ENCODE results near the gene NUDT11. TPM values are rescaled to one million over a fixed set of nuclear protein-coding genes. Genes with fewer than 3 reads are reported as not detected.
"Not testable (repeated sequence)": the region's sequence is repeated elsewhere in the genome, so short reads cannot be mapped to it uniquely, and the experiment has no call there.

NUDT11 gene
- 17.4 and 18.3 TPM in 2 replicates for total RNA-seq

- peak within 1 kb of the TSS; percentile 70 for H2AFZ ChIP-seq (ENCODE audit: low read length)
- peak within 1 kb of the TSS; percentile 71 for H3K4me3 ChIP-seq (ENCODE audit: insufficient read depth, low read length)
- no peaks in the 10 kb centered on the region for H3K27me3 ChIP-seq (ENCODE audit: insufficient read depth, low read length)
- H3K9me3 ChIP-seq (ENCODE audit: low read depth, low read length): no peaks in the 10 kb centered on the region
- DNase-seq (ENCODE audit: insufficient read length, low spot score, missing footprints): peak; percentile 87
- no peaks in the 10 kb centered on the region for H4K20me1 ChIP-seq (ENCODE audit: insufficient read depth, low read length)
- no peaks in the 10 kb centered on the region for H3K4me1 ChIP-seq (ENCODE audit: insufficient read depth, low read length)
- no peaks in the 10 kb centered on the region for H3K36me3 ChIP-seq (ENCODE audit: insufficient read depth, low read length)
- TF ChIP-seq, protein P1, sequence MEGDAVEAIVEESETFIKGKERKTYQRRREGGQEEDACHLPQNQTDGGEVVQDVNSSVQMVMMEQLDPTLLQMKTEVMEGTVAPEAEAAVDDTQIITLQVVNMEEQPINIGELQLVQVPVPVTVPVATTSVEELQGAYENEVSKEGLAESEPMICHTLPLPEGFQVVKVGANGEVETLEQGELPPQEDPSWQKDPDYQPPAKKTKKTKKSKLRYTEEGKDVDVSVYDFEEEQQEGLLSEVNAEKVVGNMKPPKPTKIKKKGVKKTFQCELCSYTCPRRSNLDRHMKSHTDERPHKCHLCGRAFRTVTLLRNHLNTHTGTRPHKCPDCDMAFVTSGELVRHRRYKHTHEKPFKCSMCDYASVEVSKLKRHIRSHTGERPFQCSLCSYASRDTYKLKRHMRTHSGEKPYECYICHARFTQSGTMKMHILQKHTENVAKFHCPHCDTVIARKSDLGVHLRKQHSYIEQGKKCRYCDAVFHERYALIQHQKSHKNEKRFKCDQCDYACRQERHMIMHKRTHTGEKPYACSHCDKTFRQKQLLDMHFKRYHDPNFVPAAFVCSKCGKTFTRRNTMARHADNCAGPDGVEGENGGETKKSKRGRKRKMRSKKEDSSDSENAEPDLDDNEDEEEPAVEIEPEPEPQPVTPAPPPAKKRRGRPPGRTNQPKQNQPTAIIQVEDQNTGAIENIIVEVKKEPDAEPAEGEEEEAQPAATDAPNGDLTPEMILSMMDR (IDR thresholded peaks at IDR 0.05; ENCODE audit: extremely low read depth, low read depth, low read length): no peak
- H3K79me2 ChIP-seq (ENCODE audit: insufficient read depth, low read length): no peaks in the 10 kb centered on the region
- H3K4me2 ChIP-seq (ENCODE audit: insufficient read depth, low read length): peak within 1 kb of the TSS; percentile 83
- no peak within 1 kb of the TSS for H3K27ac ChIP-seq (ENCODE audit: low read depth, low read length)
These were observed at the start of gene NUDT11 for GRCh38 chrX:51496501-51497291. TSS of gene NUDT11 (minus strand) at chrX:51496592. CDS start at chrX:51496444, 148 bp downstream.

GRCh38 chrX:51520393-51520792, 24.0 kb upstream of the NUDT11 start:
- TF ChIP-seq, protein P1 (IDR thresholded peaks at IDR 0.05; ENCODE audit: extremely low read depth, low read depth, low read length): no peak
- H3K4me3 ChIP-seq (ENCODE audit: insufficient read depth, low read length): no peak overlapping the region
- H3K27ac ChIP-seq (ENCODE audit: low read depth, low read length): no peak overlapping the region
- H3K27me3 ChIP-seq (ENCODE audit: insufficient read depth, low read length): no peaks in the 10 kb centered on the region
- H4K20me1 ChIP-seq (ENCODE audit: insufficient read depth, low read length): no peaks in the 10 kb centered on the region
- no peaks in the 10 kb centered on the region for H3K36me3 ChIP-seq (ENCODE audit: insufficient read depth, low read length)
- H2AFZ ChIP-seq (ENCODE audit: low read length): no peak overlapping the region
- no peak overlapping the region for H3K4me2 ChIP-seq (ENCODE audit: insufficient read depth, low read length)
- no peaks in the 10 kb centered on the region for H3K79me2 ChIP-seq (ENCODE audit: insufficient read depth, low read length)
- no peak for DNase-seq (ENCODE audit: insufficient read length, low spot score, missing footprints)
- H3K4me1 ChIP-seq (ENCODE audit: insufficient read depth, low read length): no peaks in the 10 kb centered on the region
- no peaks in the 10 kb centered on the region for H3K9me3 ChIP-seq (ENCODE audit: low read depth, low read length)

- H3K36me3 ChIP-seq (ENCODE audit: insufficient read depth, low read length); H3K4me3 ChIP-seq (ENCODE audit: insufficient read depth, low read length); H3K79me2 ChIP-seq (ENCODE audit: insufficient read depth, low read length); H4K20me1 ChIP-seq (ENCODE audit: insufficient read depth, low read length); H3K9me3 ChIP-seq (ENCODE audit: low read depth, low read length); H3K4me1 ChIP-seq (ENCODE audit: insufficient read depth, low read length); H3K27ac ChIP-seq (ENCODE audit: low read depth, low read length); H2AFZ ChIP-seq (ENCODE audit: low read length); H3K4me2 ChIP-seq (ENCODE audit: insufficient read depth, low read length); H3K27me3 ChIP-seq (ENCODE audit: insufficient read depth, low read length); DNase-seq (ENCODE audit: insufficient read length, low spot score, missing footprints): not testable (repeated sequence)
These were observed 22.7 kb upstream of the NUDT11 start for GRCh38 chrX:51519131-51519530.

GRCh38 chrX:51507551-51507950, 11.2 kb upstream of the NUDT11 start:
- Histone ChIP-seq H2AFZ (ENCODE audit: low read length) (no peak overlapping the region), H3K9me3 (ENCODE audit: low read depth, low read length) (no peaks in the 10 kb centered on the region), H3K27ac (ENCODE audit: low read depth, low read length) (no peak overlapping the region), H3K4me2 (ENCODE audit: insufficient read depth, low read length) (no peak overlapping the region), H3K4me3 (ENCODE audit: insufficient read depth, low read length) (no peak overlapping the region), H3K4me1 (ENCODE audit: insufficient read depth, low read length) (no peaks in the 10 kb centered on the region), H4K20me1 (ENCODE audit: insufficient read depth, low read length) (no peaks in the 10 kb centered on the region), H3K36me3 (ENCODE audit: insufficient read depth, low read length) (no peaks in the 10 kb centered on the region), H3K27me3 (ENCODE audit: insufficient read depth, low read length) (peaks cover 4% of the 10 kb centered on the region), H3K79me2 (ENCODE audit: insufficient read depth, low read length) (no peaks in the 10 kb centered on the region)
- TF ChIP-seq, protein P1 (IDR thresholded peaks at IDR 0.05; ENCODE audit: extremely low read depth, low read depth, low read length): no peak
- DNase-seq (ENCODE audit: insufficient read length, low spot score, missing footprints): no peak

DNA sequence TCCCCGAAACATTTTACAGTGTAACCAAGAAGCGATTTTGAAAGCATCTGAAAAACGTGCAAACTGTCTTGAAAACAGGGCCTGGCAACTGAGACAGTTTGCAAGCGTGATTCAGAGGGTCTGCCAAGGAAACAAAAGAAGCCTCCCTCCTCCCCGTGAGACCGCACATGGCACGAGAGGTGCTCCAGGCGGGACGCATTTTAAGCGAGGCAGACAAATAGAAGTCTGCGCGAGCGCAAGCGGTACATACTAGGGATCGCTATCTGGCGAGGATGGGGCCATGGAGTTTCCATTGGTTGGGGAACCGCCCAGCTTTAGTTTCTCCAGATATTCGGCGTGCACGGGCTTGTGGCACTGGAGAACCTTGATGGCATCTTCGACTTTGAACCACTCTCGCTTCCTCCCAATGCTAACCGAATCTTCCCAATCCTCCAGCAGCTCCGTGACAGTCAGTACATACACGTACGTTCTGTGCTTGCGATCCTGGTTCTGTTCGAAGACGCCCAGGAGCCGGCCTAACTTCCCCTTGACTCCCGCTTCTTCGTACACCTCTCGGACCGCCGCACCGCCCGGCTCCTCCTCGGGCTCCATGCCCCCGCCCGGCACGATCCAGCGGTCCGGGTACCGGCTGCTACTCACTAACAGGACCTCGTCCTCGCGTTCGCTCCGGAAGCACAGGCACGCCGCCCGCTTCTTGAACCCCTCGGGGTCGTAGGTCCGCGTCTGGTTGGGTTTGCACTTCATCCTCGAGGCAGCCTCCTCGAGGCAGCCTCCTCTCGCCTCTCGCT, 497 bp downstream of the NUDT11 start:
- not testable (repeated sequence) for H4K20me1 ChIP-seq (ENCODE audit: insufficient read depth, low read length); H3K27ac ChIP-seq (ENCODE audit: low read depth, low read length); H3K36me3 ChIP-seq (ENCODE audit: insufficient read depth, low read length); H3K9me3 ChIP-seq (ENCODE audit: low read depth, low read length); DNase-seq (ENCODE audit: insufficient read length, low spot score, missing footprints); H3K79me2 ChIP-seq (ENCODE audit: insufficient read depth, low read length); H3K27me3 ChIP-seq (ENCODE audit: insufficient read depth, low read length); H3K4me1 ChIP-seq (ENCODE audit: insufficient read depth, low read length)
- H3K4me2 ChIP-seq (ENCODE audit: insufficient read depth, low read length): peak overlapping the region; percentile 83
- peak overlapping the region; percentile 56 for H2AFZ ChIP-seq (ENCODE audit: low read length)
- peak overlapping the region; percentile 71 for H3K4me3 ChIP-seq (ENCODE audit: insufficient read depth, low read length)
